ENCODE results near the gene STXBP6.
"Not testable (repeated sequence)": the region's sequence is repeated elsewhere in the genome, so short reads cannot be mapped to it uniquely, and the experiment has no call there.

Gene STXBP6

DNA sequence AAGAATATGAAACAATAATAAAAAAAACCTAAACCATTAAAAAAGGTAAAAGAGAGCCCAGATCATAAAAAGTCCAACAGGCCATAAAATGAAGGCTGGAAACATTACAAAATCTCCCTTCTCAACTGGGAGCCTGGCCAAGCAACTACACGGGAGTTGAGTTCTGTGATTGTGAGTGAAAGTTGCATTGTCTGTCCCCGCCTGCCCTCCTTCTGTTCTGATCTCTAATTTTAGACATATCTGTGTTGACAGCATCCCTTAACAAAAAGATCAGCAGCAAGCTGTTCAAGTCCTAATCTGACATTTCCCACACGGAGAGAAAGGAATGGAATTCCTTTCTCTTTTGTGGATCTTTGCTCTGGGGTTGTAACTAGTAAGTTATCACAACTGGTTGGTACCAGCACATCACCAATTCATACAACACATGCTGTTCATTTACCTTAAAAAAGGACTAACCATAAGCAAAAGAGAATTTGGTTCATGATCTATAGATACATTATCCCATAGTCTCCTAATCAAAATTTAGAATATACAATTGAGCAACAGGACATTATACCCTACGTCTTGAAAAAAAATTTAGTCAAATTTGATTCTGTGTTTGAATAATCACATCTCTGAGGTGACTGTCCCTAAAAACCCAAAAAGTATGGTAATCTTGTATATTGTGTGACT lies 210.9 kb downstream of the STXBP6 start:
- DNase-seq (ENCODE audit: low read depth in 2 of 3, low spot score in 1 of 3) = no peak

GRCh38 chr14:24837280-24838046 lies 212.5 kb downstream of the STXBP6 start:
- DNase-seq (ENCODE audit: low read depth in 2 of 3, low spot score in 1 of 3) = no peak

GRCh38 chr14:24836324-24836723 lies 213.6 kb downstream of the STXBP6 start:
- DNase-seq (ENCODE audit: low read depth in 2 of 3, low spot score in 1 of 3) = not testable (repeated sequence)

DNA sequence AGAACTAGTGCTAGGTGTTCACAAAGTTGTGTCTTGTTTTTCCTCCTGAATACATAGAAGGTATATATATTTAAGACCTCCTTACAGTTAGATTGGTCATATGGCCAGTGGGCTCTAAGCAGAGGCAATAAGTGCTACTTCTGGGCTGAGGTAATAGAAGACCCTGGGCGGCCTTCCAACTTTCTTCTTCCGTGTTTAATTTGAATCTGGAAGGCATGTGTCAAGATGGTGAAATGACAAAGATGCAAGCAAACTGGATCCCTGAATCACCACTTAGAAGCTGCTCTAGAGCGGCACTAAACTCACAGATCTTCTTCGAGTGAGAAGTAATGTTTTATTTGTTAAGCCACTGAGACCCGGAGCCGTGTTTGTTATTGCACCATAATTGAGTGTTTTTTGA lies 215.0 kb downstream of the STXBP6 start:
- no peak for DNase-seq (ENCODE audit: low read depth in 2 of 3, low spot score in 1 of 3)

- no peak for DNase-seq (ENCODE audit: low read depth in 2 of 3, low spot score in 1 of 3)
Observed at GRCh38 chr14:24833385-24833784, 216.6 kb downstream of the STXBP6 start.

- DNase-seq (ENCODE audit: low read depth in 2 of 3, low spot score in 1 of 3) = no peak
Observed at GRCh38 chr14:24831677-24832076, 218.3 kb downstream of the STXBP6 start.

GRCh38 chr14:24829862-24830261 lies 220.1 kb downstream of the STXBP6 start:
- DNase-seq (ENCODE audit: low read depth in 2 of 3, low spot score in 1 of 3) = no peak

DNA sequence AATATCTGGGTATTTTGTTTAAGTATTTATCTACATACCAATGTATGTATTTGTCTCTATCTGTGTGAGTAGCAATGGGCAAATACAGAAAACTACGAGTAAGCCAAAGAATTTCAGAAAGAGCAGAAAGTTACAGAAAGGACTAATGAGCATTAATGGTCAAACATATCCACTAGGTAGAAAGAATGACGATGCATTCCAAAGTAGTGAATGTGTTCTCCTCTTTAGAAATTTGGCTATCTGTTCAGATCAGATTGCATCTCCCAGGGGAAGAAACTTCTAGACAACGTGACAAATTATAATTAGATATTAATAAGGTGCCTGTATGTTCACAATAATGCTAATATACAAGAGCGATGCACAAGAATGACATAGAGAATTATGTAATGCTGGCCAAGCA lies 221.5 kb downstream of the STXBP6 start:
- no peak for DNase-seq (ENCODE audit: low read depth in 2 of 3, low spot score in 1 of 3)

DNA sequence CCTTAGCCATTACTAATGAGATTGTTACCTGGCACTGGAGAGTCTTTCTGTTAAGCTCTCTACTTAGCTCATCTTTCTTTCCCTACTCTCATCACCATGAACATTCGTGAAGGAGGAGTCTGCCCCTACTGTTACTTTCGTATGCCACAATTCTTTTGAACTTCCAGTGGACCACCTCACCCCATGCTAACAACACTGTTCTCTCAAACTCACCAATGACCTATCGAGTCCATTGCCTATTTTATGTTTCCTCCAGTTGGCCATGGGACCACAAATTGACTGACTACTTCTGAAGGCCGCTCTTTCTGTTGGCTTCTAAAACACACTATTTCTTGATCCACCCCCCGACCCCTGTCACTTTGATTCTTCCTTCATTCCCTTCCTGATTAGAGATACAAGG lies 223.6 kb downstream of the STXBP6 start:
- DNase-seq (ENCODE audit: low read depth in 2 of 3, low spot score in 1 of 3) = no peak

- no peak for DNase-seq (ENCODE audit: low read depth in 2 of 3, low spot score in 1 of 3)
Observed at GRCh38 chr14:24820616-24821015, 229.3 kb downstream of the STXBP6 start.

DNA sequence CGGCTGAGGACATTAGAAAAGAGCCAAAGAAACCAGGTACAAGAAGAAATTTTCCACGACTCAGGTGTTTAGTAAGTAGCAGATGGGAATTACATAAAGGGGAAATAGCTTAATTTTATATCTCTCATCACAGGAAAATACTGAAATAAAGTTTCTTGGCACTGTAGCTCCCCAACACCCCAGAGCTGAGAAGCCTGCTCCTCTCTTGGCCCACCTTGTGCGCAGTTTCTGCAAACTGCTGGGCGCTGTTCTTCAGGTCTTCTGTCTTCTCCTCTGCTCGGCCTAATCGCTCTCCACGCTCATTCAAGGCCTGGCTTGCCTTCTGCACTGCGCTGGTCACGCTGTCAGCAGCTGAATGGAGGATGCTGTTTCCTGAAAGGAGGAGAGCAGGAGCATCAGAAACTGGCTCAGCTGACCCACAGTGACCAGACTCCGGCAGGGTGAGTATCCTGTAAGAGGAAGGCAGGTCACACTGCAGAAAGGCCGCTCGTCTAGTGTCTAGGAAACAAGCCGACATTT lies 231.1 kb downstream of the STXBP6 start:
- DNase-seq (ENCODE audit: low read depth in 2 of 3, low spot score in 1 of 3) = no peak

DNA sequence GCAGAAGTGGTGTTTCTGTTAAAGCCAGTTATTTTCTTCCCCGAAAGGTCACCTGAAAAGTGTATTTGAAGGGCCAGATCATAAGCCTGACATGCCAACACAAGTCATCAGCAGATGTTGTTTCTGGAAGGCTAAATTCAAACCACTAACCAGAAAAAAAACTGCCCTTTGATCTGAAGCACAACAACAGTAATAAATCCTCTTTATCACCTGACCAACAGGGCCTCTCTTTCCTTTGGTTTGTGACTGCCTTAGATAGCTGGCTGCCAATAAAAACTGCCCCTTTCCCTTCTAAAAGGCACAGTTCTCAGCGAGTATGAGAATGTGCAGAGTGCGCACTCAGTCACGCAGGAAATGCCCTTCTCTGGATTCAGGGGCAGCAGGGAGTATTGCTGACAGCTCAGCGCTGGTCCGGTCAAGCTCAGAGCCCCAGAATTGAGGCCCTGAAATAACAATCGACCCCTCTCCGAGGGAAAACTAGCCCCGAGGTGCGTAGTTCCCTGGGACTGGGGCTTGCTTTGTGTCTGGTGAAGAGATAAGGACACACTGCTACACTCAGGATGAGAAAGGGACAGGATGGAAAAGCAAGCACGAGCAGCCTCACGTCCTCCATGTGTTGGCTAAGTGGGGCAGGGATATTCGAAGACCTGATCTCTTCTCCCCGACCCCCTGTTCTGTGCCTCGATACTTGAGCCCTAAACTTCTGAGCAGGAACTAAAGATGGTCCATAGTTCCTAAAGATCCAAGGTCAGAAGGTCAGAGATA lies 231.7 kb downstream of the STXBP6 start:
- DNase-seq (ENCODE audit: low read depth in 2 of 3, low spot score in 1 of 3) = no peak

DNA sequence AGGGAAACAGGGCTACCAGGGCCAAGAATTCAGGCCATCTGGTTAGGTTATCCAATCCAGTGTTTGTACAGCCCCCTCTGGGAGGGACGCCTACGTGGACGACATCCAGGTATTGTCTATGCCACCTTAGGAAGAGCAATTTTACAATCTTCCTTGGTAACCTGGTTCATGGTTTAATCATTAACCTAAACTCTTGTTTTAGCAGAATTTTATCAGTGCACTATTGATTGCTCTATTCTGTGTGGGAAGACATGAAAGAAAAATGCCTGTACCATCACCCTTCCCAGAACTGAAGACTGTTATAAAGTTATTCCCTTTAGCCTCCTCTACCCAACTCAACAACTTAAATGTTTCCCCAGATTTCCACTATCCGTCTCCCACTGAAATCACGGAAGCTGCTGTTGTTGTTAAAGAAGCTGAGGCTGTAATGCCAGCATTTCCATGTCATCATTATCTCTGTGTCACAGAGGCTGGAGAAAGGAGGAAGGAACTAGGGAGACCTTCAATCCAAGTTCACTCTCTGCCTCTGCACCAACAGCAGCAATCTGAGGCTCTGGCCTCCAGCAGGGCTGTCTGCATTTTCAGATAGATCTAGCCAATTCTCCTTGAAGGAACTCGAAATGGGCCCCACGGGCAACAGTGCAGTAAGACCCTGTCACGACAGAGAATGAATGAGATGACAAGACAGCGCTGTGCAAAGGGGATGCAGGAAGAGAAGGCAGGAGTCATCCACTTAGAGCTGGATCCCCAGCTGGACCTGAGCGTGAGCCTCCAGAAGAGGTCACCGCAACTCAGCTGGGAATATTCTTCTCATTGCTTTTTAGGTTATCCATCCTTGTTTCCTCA lies 232.5 kb downstream of the STXBP6 start:
- DNase-seq (ENCODE audit: low read depth in 2 of 3, low spot score in 1 of 3) = no peak

- no peak for DNase-seq (ENCODE audit: low read depth in 2 of 3, low spot score in 1 of 3)
Observed at GRCh38 chr14:24816929-24817211, 233.1 kb downstream of the STXBP6 start.

DNA sequence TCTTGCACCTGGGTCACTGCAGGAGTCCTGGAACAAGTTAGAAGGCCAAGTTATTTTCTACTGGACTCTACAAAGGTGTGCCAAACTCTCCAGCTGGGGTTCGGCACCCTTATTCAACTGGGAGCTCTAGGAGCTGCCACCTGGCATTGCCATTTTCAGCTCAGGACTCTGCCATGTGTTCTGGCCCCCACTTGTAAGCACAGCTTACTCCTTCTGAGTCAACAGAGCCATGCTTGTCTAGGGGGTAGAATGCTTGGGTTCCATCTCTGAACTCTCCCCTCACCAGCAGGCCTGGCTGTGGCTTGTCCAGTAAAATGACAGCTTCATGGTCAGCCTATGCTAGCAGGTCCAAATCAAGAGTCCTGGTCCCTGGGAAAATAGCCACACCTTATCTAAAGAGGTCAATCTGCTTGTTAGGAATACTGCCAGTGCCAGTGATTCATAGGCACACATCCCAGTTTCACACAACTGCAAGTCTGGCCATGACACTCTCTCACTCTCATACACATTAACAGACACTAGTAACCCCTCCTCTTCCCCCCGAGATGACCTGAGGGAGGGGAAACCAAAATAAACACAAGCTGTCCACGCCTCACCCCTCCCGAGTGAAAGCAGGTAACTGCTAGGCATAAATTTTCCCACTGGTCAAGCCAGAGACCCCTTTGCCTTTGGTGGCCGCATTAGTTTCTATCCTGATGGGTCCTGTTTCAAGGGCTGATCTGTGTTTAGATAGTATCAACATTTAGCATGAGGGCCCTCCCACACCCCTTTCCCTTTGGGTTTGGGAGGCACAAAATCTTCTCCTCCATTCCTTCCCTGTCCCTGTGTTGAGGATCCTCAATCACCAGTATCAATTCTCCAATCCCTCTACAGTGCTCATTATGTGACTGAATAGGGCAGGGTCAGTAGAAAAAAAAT lies 233.7 kb downstream of the STXBP6 start:
- DNase-seq (ENCODE audit: low read depth in 2 of 3, low spot score in 1 of 3) = no peak

- DNase-seq (ENCODE audit: low read depth in 2 of 3, low spot score in 1 of 3) = no peak
Observed at GRCh38 chr14:24815543-24815942, 234.4 kb downstream of the STXBP6 start.

DNA sequence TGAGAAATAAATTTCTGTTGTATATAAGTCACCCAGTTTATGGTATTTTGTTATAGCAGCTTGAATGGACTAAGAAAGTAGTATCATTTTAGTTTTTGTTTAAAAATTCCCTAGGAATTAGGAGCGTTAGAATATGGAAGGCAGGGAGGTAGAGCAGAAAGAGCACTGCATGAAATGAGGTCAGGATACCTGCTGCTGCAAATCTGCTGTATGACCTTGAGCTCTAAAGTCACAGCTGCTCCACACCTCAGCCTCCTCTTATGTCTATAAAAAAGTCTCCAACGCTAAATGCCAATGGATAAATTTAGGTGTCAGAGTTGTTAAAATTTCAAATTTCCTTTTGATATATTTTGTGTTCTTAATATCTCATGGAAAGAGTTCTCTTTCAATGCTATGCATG lies 235.0 kb downstream of the STXBP6 start:
- no peak for DNase-seq (ENCODE audit: low read depth in 2 of 3, low spot score in 1 of 3)

DNA sequence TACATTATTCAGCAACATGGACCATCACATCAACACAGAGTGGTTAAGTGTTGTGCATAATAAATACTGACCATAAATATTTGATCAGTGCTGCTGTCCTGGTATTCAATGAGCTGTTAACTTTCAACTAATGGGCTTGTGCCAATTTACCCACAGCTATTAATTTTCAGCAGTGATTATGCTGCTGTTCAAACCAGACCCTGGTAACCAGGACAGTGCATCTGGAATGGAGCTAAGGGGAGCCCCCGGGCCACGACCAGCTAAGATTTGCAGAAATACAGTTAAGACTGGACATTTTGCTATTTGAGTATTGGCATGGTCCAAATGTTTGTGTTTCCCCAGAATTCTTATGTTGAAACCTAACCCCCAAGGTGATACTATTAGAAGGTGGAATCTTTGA lies 235.6 kb downstream of the STXBP6 start:
- no peak for DNase-seq (ENCODE audit: low read depth in 2 of 3, low spot score in 1 of 3)

DNA sequence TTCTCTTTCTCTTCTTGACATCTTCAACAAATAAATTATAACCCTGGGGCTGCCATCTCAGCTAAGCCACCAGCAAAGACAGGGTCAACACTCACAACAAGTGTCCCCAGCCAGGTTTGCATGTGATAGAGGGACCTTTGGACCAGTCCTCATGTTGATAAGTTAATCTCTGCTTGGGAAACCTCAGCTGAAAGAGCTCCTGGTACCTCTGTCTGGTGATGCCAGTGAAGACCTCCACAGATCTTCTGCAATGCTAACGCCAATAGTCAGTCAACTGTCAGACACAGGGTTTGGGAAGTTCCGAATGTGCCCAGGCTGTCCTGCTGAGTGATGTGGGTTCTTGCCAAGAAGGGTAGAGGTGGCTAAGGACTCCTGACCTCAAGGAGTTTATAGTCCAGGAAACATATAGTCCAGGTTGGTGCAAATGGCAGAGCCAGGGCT lies 236.1 kb downstream of the STXBP6 start:
- DNase-seq (ENCODE audit: low read depth in 2 of 3, low spot score in 1 of 3) = no peak

Measured in stimulated activated CD4-positive, alpha-beta T cell treated with anti-CD3 and anti-CD28 coated beads, Interleukin-12 subunit alpha, Interleukin-12 subunit beta, amount 100 ng/mL, for 48 hours (primary cell).